Neuron (in vitro differentiated cells): ENCODE measurements around the gene ZNF195.
"Not testable (repeated sequence)": the region's sequence is repeated elsewhere in the genome, so short reads cannot be mapped to it uniquely, and the experiment has no call there.

Experiments
- H2AFZ ChIP-seq: one replicate; pipeline ENCODE4 v1.6.1; 2013; ENCODE audit warnings: low read depth, mild to moderate bottlenecking, inconsistent platforms, low read length, moderate library complexity
- H3K27me3 ChIP-seq: one replicate; pipeline ENCODE4 v1.6.1; 2013; ENCODE audit warnings: low read length; ENCODE audit not compliant: insufficient read depth
- H3K36me3 ChIP-seq: one replicate; pipeline ENCODE4 v1.6.1; 2013; ENCODE audit warnings: low read length; ENCODE audit not compliant: insufficient read depth
- H3K4me1 ChIP-seq: one replicate; pipeline ENCODE4 v1.6.1; 2013; ENCODE audit warnings: low read length; ENCODE audit not compliant: insufficient read depth
- H3K4me3 ChIP-seq: 2 replicates; pipeline ENCODE4 v1.5.1; 2013; ENCODE audit warnings: mild to moderate bottlenecking, low read length, moderate library complexity
- H3K9me3 ChIP-seq: one replicate; pipeline ENCODE4 v1.6.1; 2013; ENCODE audit warnings: low read length

The ZNF195 gene

DNA sequence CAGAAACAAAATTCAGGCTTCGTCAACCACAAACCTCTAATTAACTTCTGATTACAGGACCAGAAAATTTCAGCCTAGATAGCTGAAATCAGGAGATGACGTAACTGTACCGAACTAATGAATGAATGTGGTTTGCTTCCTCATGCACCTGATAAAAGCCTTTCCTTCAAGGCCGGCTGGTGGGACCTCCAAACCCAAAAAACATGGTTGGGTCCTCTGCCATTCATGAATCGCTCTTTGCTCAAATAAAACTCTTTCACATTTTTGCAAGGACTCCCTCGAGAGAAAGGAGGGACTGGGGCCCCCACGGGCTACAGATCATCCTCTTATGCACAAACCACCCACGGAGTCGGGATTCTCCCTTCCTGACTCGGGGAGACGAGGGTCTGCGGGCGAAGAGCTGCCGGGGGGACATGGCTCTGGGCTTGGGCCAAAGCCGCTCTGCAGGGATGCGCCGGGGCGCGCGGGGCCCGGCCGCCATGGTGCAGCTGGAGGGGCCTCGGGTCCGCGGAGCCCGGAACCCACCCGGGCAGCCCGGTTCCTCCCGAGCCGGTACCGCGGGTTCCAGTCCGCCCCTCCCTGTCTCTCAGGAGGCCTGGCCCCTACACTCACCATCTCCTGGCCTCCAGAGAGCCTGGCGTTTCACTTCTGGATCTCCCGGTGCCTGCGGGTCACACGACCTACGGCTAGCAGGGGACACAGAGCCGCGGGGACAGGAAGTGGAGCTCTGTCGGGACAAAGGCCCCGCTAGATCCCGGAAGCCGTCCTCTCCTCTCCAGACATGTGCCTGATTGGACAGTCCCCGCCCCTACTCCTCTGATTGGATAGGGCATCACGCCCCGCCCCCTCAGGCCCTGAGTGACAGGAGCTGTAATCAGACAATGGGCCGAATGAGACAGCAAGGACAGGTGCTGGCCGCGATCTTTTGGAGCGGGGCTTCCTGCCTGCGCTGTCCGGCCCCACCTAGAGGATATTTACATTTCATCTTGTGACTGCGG, at the start of gene ZNF195:
Gene ZNF195 (minus strand): TSS at position 721 of the 998 bp plus-strand sequence. CDS start 106 bp downstream, at position 615.
- Histone ChIP-seq H3K4me3 (peak within 1 kb of the TSS; percentile 100), H3K9me3 (peaks cover 35% of the 10 kb centered on the region), H2AFZ (peak within 1 kb of the TSS; percentile 90), H3K4me1 (peaks cover 6% of the 10 kb centered on the region), H3K27me3 (no peaks in the 10 kb centered on the region), H3K36me3 (peaks cover 36% of the 10 kb centered on the region)

GRCh38 chr11:3428076-3428475, 49.1 kb upstream of the ZNF195 start:
- not testable (repeated sequence) for H3K27me3 ChIP-seq, H3K9me3 ChIP-seq, H2AFZ ChIP-seq, H3K4me1 ChIP-seq, H3K36me3 ChIP-seq, H3K4me3 ChIP-seq

- not testable (repeated sequence) for H2AFZ ChIP-seq, H3K4me3 ChIP-seq, H3K36me3 ChIP-seq, H3K4me1 ChIP-seq, H3K27me3 ChIP-seq, H3K9me3 ChIP-seq
Observed at GRCh38 chr11:3426541-3426940, 47.6 kb upstream of the ZNF195 start.

GRCh38 chr11:3423928-3424327, 45.0 kb upstream of the ZNF195 start:
- H3K4me1 ChIP-seq, H3K4me3 ChIP-seq, H3K9me3 ChIP-seq, H2AFZ ChIP-seq, H3K36me3 ChIP-seq, H3K27me3 ChIP-seq: not testable (repeated sequence)

- not testable (repeated sequence) for H3K9me3 ChIP-seq, H3K27me3 ChIP-seq, H3K4me1 ChIP-seq, H3K36me3 ChIP-seq, H2AFZ ChIP-seq
- H3K4me3 ChIP-seq: peak overlapping the region; percentile 46
Observed at GRCh38 chr11:3423138-3423731, 44.3 kb upstream of the ZNF195 start.

GRCh38 chr11:3422380-3423137, 43.6 kb upstream of the ZNF195 start:
- peak overlapping the region; percentile 81 for H3K4me3 ChIP-seq
- H2AFZ ChIP-seq: peak overlapping the region; percentile 87
- not testable (repeated sequence) for H3K36me3 ChIP-seq, H3K9me3 ChIP-seq, H3K4me1 ChIP-seq, H3K27me3 ChIP-seq

DNA sequence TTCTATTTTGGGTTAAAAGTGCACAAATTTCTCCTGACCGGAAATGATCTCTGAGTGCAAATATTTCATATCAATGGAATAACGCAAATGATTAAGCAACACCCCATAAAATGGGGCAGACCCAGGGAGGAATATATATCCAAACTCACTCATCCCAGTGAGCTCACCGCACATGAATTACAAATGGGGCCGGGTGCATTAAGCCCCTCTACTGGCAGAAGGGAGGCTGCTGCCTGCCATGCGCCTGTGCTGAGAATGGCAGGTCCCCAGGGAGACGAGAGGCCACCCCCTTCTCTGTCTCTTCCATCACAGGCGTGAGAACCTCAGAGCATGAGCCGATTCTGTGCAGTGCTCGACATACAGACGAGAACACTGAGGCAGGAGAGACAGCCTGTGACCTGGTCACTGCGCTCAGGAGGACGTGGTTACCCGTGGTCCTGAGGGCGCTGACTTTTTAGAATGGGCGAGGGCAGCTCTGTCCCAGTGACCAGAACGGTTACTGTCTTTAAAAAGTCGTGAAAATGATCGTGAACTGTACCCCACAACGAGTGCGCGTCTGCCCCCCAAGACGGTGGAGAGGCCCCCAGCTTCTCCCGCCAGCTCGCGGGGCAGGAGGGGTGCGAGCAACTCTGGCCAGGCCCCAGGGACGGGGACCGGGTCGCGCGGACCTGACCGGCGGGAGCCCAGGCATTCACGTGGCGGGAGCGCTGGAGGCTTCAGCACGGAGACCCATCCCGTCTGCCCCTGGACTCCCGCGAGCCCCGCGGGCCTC, 42.8 kb upstream of the ZNF195 start:
- not testable (repeated sequence) for H3K9me3 ChIP-seq, H3K4me1 ChIP-seq, H3K27me3 ChIP-seq, H3K36me3 ChIP-seq
- H3K4me3 ChIP-seq: peak overlapping the region; percentile 81
- H2AFZ ChIP-seq: peak overlapping the region; percentile 87

DNA sequence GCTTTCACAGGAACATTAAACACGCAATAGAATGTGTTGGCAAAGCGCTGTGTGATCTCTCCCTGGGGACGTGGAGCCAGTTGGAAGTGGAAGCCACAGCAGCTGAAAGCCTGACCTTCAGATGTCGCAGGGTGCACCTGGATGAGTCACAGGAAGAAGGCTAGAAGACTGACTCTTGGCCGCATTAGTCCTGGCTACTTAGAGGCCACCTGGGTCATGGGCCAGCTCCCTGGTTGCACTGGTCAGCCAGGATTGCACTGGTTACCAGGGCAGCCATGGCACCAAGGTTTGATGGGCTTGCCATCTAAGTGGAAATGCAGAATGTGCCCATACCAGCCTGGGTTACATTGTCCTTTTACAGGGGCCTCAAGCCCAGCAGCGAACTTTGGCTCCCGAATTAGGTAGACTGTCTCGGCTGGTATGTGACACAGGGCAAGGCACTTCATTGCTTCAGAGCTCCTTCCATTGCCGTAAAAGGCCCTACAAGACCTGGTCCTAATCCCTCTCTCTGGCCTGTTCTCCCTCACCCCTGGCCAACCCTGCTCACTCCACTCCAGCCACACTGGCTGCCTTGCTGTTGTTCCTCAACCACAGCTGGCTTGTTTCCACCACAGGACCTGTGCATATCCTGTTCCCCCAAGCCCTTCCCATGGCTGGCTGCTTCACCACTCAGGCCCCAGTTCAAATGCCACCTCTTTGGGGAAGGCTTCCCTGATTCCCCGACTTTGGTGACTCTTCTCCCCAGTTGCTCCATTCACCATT, 41.5 kb upstream of the ZNF195 start:
- not testable (repeated sequence) for H2AFZ ChIP-seq, H3K4me1 ChIP-seq, H3K4me3 ChIP-seq, H3K27me3 ChIP-seq, H3K36me3 ChIP-seq, H3K9me3 ChIP-seq

- H2AFZ ChIP-seq, H3K4me1 ChIP-seq, H3K4me3 ChIP-seq, H3K9me3 ChIP-seq, H3K27me3 ChIP-seq, H3K36me3 ChIP-seq: not testable (repeated sequence)
Observed at GRCh38 chr11:3419496-3419895, 40.5 kb upstream of the ZNF195 start.

DNA sequence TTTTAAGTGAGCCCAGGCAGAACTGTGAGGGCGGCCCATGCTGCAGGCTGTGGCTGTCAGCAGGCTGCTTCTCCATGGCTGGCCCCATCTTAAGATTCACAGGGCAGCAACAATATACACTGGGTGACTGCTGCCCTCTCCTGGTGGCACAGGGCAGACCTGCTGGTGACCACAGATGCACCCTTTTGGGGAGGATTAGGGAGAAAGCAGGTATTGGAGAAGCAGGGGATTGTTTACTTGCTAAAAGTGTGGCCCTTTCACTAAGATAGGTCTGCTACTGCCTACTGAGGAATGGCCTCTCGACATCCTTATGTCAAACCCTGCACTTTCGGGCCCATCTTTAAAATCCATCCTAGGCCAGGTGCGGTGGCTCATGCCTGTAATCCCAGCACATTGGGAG, 38.1 kb upstream of the ZNF195 start:
- not testable (repeated sequence) for H3K9me3 ChIP-seq, H3K27me3 ChIP-seq, H2AFZ ChIP-seq, H3K4me1 ChIP-seq, H3K4me3 ChIP-seq, H3K36me3 ChIP-seq

DNA sequence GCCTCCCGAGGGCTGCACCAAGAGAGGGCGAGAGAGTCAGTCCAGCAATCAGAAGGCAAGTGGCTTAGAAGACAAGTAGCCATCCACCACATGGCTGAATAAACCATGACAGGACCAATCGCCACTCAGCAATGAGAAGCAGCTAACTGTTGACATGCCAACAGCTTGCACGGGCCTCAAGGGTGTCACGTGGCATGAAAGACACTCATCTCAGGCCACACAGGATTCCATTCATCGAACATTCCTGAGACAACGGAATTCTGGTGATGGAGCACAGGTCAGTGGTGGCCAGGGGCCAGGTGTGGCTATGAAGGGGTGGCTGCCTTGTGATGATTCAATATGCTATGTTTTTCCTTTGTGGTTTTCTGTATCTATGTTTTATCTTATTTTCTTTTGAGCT, 36.4 kb upstream of the ZNF195 start:
- not testable (repeated sequence) for H3K27me3 ChIP-seq, H3K9me3 ChIP-seq, H3K36me3 ChIP-seq, H2AFZ ChIP-seq, H3K4me1 ChIP-seq, H3K4me3 ChIP-seq

DNA sequence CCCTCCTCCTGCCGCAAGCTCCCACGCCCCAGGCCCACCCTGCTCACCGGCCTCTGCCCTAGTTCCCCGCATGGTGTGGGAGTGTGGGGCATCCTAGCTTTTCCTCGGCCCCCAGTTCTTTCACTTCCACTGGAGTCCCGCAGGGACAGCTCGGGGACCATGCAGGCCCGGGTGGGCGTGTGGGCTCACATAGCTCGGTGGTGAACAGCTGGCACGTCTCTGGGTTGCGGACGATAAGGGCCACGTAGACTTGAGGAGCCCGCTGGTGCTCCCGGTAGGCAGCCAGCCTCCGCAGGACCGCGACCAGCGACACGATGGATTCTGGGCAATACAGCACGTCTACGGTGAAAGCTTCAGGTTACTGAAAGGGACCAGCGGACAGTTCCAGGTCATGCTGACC, 34.7 kb upstream of the ZNF195 start:
- not testable (repeated sequence) for H3K4me1 ChIP-seq, H3K4me3 ChIP-seq, H3K27me3 ChIP-seq, H3K9me3 ChIP-seq, H2AFZ ChIP-seq, H3K36me3 ChIP-seq
